SK-N-SH treated with all-trans-retinoic acid at 6 μM for 48 hours (cell line): Measurements from ENCODE around the gene STK33.

ENCODE experiments used
- RARB ChIP-seq: fragments of 250-450 bp; sonication (Bioruptor Pico); IDR thresholded peaks from 2 replicates; pipeline ENCODE4 v1.8.0; 2021; ENCODE audit warnings: mild to moderate bottlenecking, moderate library complexity
- ZNF565 ChIP-seq: fragments of 450-650 bp; formaldehyde crosslinking; conservative IDR thresholded peaks from 2 replicates; pipeline ENCODE4 v1.5.0; 2020; ENCODE audit warnings: low read depth, mild to moderate bottlenecking, moderate library complexity

- no peak for TF ChIP-seq RARB (CRISPR knock-in tag)
- no peak for TF ChIP-seq ZNF565 (CRISPR knock-in tag)
Measured at GRCh38 chr11:8598506-8598905, 4.5 kb upstream of the STK33 start.
